Right ventricle myocardium inferior (tissue), 1 donor: ENCODE measurements around the gene EIF5A. TPM values are rescaled to one million over a fixed set of nuclear protein-coding genes. Genes with fewer than 3 reads are reported as not detected.
A peak's percentile ranks its signal among the peaks of the same experiment; 100 is the strongest.
"Not testable (repeated sequence)": the region's sequence is repeated elsewhere in the genome, so short reads cannot be mapped to it uniquely, and the experiment has no call there.

Experiments used
- ATAC-seq: fragments of 200-7000 bp; cut with Tn5 transposase; one replicate; pipeline ENCODE4 v1.9.1; 2020; ENCODE audit warnings: mild to moderate bottlenecking, moderate library complexity
- DNase-seq: peaks from one replicate; pipeline ENCODE4 v3.0.0; 2021; ENCODE audit errors: missing footprints
- intact Hi-C: fragments of 100-400 bp; cut with DNase I; formaldehyde crosslinking; loops from one replicate; pipeline ENCODE4 v1.11.0; 2022
- total RNA-seq: library from RNA; stranded (reverse); fragmentation: NEBNext Ultra II Directional; extraction: Animal tissue kit (Norgen Biotek cat#: 25700); gene quantifications from one replicate; pipeline ENCODE4 v1.2.1, GENCODE V29; 2021
- donor health status: DM: no; HTN: yes; CAD: no; lungs with severe emphysema.

EIF5A gene
- total RNA-seq, 1 donor from 2014 or later: 326 TPM

DNA sequence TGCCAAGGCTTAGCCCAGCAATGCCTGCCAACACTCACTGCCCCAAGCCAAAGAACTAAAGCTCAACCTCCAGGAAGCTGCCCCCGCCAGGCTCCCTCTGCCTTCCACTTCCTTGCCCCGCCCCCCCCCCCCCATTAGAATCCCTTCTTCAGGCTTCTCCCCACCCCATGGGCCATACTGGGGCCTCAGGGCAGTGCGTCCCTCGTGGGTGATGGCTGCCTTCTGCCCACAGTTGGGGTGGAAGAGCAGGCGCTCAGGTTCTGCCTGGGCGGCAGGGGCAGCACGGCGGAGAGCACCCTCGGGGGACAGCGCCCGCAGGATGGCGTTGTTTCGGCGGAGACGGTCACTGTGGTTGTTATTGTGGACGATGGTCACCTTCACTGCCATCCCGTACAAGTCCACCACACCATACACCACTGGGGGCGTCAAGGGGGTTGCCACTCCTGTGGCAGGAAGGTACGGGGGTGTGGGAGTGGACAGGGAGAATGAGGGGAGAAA, 17.7 kb downstream of the EIF5A start:
- no peak for ATAC-seq
- intact Hi-C loops: loop anchor here (10.0 kb wide), 1 partner anchor 260 kb away; the partner anchor contains the start of gene MPDU1
- no peak for DNase-seq

DNA sequence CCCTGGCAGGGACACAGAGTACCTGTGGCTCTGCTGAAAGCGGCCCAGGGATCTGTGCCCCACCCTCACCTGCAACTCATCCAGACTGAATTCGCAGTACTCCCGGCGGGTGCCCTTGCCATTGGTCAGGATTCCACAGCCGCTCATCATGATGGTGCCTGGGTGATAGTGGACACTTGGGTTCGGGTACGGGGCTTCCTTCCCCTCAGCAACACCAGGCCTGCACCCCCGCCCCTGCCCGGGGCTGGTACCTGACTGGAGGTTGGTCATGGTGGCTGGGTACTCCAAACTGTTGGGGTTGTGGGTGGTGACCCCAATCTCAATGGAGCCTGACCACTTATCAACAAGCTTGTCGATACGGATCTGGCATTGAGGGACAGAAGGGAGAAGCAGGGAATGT, 18.8 kb downstream of the EIF5A start:
- DNase-seq (peak; percentile 47), ATAC-seq (no peak)
- intact Hi-C loops: loop anchor here (10.0 kb wide), 1 partner anchor 259 kb away; the partner anchor contains the start of gene MPDU1

DNA sequence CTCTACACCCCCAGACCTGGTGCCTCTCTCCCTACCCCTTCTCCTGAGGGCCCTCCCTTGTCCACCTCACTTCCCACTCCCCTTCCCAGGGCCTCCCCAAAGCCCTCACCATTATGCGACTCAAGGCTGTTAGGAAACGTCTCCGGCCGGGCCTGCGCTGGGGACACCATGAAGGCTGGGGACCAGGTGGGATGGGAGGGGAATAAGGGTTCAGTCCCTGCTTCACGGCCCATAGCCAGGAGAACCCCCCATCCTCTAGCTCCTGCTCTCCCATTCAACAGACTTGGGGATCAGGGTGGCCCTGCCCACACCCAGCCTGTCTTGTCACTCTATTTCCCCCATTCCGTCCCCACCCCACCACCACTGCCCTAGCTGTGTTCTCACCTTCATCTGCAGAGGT, 19.6 kb downstream of the EIF5A start:
- DNase-seq: no peak
- intact Hi-C loops: loop anchor here (10.0 kb wide), 1 partner anchor 258 kb away; the partner anchor contains the start of gene MPDU1
- ATAC-seq: no peak

DNA sequence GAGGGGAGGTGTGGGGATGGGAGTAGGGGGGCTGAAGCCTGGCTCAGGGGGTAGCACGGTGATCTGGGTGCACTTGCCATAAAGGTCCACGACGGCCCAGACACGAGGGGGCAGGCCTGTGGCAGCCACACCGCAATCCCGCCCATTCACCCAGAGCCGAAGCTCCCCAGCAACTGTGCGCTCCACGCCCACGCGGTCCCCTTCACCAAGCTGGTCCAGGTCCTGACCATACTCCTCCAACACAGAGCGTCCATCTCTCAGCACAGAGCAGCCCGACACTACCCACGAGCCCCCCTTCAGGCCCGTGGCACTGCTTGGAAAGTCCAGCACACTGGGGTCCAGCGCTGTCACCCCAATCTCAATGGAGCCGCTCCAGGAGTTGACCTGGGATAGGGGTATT, 20.1 kb downstream of the EIF5A start:
- no peak for DNase-seq
- intact Hi-C loops: loop anchor here (10.0 kb wide), 1 partner anchor 257 kb away; the partner anchor contains the start of gene MPDU1
- ATAC-seq: no peak

DNA sequence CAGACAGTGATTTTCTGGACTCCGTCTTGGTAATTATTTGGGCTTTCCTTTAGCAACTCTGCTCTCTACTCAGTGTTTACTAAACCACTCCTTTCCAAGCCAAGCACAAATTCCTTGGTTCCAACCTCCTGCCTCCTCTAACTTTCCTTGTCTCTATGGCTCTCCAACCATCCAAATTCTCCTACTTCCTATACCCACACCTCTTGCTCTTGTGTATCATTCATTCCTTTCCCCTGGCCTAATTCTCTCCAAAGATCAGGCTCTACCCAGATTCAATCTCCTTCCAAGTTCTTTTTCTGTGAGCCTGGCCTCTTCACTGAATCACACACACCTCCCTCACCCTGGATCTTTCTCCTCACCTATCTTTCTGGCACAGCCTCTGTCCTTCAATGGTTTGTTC, 20.6 kb downstream of the EIF5A start:
- intact Hi-C loops: loop anchor here (10.0 kb wide), 1 partner anchor 257 kb away; the partner anchor contains the start of gene MPDU1
- DNase-seq (no peak), ATAC-seq (no peak)

DNA sequence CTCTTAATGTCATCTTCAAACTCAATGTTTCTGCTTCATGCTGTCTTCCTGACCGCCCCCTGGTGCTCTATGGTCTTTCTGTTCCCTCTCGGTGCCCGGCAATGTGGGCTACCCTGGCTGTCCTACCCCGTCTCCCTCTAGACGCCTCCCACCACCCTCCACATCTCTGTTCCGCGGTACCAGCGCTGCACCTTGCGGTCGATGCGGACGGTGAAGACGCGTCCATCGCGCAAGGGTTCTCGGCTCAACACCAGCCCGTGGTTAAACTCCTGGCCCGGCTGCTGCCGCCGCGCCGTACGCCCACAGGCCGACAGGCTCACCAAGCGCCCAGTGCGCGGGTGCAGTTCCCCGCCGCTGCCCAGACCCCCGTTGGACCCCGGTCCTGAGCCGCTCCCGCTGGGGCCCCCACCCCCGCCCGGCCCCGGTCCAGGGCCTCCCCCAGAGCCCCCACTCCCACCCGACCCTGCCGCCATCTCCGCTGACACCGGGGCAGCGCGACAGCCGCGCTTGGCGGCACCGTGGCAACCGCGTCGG, 21.5 kb downstream of the EIF5A start, which contains the start of gene NEURL4:
Gene NEURL4 (minus strand): TSS at position 496 of the 534 bp plus-strand sequence. CDS start 23 bp downstream, at position 473.
- intact Hi-C loops: loop anchor here (1.0 to 10.0 kb wide), 3 partner anchors 14 to 256 kb away; partner anchors contain the start of genes GPS2 and MPDU1
- ATAC-seq (no peak), DNase-seq (no peak)

DNA sequence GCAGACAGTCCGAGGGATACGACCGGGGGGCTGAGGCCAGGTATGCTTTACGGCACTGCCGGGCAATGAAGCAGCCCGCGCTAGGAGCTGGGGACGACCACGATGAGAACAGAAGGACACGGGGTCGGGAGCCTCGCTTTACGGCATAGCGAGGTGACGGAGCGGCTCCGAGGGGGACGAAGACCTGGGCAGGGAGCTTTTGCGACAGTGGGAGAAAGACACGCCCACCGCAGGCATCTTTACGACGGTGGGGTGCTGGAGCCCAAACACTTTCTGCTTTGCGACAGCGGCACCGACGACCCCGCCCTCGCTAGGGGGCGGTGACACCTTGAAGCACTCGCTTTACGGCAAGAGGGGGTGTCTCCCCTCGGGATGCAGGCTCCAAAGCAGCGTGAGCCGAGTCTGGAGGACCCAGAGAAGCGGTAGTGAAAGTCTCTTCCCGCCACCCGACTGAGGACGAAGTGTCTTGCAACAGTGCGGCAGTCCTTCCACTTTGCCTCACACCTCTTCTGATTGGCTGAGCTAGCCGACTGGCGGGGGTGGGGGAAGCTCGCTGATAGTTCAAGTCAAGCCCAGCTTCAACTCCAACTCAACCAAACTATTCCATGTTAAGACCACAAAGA, 22.1 kb downstream of the EIF5A start:
- intact Hi-C loops: loop anchor here (1.0 to 10.0 kb wide), 3 partner anchors 14 to 255 kb away; partner anchors contain the start of genes GPS2 and MPDU1
- DNase-seq (peak; percentile 99), ATAC-seq (peak; percentile 94)

DNA sequence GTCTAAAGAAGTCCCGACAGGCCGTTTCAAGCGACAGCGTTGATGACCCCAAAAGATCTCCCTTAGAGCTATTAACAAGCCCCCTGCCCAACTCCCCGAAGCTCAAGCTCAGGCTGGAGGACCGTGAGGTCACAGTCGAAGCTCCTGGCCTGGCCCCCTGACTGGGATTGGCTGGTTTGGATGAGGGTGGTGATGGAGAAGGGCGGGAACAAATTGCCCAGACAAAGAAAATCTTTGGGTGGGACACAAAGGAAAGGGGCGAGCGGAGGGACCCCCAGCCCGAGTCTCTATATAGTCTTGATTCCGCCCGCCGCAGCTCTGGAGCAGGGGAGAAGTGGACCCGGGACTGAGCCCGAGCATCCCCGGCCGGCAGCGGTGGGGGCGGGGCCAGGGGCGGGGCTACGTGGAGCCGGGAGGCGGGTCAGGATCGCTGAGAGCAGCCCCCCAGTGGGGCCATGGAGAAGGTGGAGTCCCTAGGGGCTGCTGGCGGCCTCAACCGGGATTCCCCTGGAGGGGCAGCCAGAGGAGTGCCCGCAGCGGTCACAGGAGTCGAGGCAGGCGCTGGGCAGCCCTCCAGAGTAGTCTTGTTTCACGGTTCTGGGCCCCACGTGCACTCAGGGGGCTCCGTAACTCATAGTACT, 22.7 kb downstream of the EIF5A start:
- DNase-seq (peak; percentile 86), ATAC-seq (peak; percentile 70)
- intact Hi-C loops: loop anchor here (1.0 to 10.0 kb wide), 3 partner anchors 15 to 255 kb away; partner anchors contain the start of genes GPS2 and MPDU1

DNA sequence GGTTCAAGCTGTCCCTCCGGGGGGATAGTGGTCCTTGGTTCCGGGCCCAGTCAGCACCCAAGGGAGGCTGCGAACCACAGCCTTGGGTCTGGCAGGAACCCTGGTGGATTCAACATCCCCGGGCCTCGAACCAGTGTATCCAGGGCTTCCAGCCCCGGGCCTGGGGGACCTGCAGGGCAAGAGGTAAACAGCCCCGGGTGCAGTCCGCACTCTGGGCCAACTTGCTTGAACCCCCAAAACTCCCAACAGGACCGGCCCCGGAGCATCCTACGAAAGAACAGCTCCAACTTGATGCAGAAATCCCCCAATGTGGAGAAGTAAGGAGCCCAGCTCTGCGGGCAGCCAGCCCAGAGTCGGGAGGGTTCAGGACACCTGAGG, 23.2 kb downstream of the EIF5A start:
- ATAC-seq (no peak), DNase-seq (no peak)
- intact Hi-C loops: no loop called here

DNA sequence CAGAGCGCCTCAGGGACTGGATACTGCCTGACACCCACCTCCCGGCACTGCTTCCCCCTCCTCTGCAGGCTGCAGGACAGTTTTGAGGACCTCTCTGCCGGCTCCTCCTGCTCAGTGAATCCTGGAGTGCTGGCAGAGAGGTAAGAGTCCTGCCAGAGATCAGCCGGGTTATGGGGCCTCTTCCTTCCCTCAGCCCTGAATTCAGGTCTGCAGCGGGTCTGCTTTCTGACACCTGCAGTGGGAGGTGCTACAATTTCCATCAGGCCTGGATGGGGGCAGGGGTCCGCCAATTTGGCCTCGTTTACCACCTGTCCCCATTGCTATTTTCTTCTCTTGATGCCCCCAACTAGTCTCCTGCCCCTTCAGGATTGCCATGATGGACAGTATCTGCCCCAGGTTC, 24.7 kb downstream of the EIF5A start:
- intact Hi-C loops: no loop called here
- no peak for ATAC-seq
- DNase-seq: no peak

DNA sequence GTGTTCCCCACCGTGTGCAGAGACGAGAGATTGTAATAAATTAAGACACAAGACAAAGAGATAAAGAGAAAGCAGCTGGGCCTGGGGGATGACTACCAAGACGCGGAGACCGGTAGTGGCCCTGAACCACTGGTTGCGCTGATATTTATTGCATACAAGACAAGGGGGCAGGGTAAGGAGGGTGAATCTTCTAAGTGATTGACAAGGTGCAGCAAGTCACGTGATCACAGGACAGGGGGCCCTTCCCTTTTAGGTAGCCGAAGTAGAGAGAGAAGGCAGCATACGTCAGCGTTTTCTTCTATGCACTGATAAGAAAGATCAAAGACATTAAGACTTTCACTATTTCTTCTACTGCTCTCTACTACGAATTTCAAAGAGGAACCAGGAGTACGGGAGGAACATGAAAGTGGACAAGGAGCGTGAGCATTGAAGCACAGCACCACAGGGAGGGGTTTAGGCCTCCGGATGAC, 25.2 kb downstream of the EIF5A start:
- DNase-seq, intact Hi-C loops, ATAC-seq: not testable (repeated sequence)

DNA sequence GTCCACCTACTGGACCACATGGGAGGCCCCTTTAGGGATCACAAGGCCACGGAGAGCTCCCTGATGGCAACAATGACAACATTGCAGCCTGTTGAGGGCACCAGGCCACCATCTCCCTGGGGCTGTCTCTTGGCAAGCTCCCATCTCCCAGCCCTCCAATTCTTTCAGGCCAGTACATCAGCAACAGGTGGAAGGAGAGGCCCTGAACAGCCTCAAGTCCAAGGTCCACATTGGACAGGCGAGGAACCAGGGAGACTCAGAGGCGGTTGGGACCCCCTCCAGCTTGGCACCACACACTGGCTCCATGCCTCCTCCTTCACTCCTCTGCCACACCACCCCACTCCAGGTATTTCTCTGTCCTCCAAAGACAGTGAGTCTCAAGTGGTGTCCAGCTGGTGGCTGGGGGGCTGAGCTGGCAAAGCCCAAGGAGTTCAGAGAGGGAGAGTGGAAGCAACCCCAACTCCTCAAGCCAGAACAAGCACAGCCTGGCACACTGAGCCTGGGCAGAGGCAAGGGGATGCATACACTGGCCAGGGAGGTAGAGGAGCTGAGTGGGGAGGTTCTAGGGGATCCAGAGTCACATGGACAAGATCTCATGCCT, 27.6 kb downstream of the EIF5A start:
- intact Hi-C loops: no loop called here
- peak; percentile 54 for DNase-seq
- no peak for ATAC-seq

DNA sequence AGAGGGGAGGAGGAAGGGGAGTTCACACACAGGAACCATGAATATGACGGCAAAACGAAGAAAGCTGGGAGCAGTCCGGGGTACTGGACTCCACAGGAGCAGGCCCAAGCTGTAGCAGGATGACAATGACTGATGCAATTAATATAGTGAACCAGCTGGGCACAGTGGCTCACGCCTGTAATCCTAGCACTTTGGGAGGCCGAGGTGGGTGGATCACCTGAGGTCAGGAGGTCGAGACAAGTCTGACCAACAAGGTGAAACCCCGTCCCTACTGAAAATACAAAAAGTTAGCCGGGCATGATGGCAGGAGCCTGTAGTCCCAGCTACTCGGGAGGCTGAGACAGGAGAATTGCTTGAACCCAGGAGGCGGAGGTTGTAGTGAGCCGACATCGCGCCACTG, 28.3 kb downstream of the EIF5A start:
- ATAC-seq, intact Hi-C loops: not testable (repeated sequence)
- DNase-seq: peak; percentile 11

DNA sequence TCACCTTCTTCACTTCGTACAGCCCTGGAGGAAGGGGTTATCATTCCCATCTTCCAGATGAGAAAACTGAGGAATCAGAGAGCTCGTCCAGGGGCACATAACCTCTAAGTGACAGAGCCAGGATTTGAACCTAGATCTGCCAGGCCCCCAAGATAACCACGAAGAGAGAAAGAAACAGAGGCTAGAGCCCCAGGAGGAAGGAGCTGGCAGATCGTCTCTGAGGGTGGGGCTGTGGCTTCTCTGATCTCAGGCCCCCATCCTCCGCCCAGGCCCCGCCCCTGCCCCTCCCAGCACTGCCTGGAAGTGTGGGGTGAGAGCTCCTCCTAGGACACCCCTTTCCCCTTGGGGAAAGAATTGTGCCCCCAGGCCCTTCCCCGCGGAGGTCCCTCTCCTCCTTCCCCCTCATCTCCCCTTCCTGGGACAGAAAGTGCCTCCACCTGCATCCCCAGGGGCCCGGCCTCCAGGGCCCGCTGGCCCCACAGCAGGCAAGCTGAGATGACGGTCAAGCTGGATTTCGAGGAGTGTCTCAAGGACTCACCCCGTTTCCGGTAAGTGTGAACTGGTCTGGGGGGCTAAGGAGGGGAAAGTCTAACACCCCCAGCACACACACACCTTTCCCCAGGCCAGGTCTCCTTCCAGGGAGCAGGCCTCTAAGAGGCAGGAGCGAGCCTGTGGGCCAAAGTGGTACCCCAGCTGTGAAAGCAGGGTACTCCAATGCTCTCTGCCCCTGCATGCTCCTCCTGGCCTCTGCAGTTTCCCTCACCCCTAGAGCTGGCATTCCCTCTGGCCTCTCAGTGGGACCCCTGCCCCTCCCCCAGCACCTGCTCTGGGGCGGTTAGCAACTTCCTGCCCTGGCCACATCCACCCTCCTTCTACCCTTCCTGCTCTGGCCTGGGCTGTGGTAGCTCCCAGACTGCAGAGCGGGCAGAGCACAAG, 29.1 kb downstream of the EIF5A start, which contains the start of gene ACAP1:
Gene ACAP1 (plus strand): TSS at position 290 of the 936 bp plus-strand sequence. CDS start 206 bp downstream, at position 496.
- intact Hi-C loops: no loop called here
- DNase-seq (peak; percentile 83), ATAC-seq (peak; percentile 42)

DNA sequence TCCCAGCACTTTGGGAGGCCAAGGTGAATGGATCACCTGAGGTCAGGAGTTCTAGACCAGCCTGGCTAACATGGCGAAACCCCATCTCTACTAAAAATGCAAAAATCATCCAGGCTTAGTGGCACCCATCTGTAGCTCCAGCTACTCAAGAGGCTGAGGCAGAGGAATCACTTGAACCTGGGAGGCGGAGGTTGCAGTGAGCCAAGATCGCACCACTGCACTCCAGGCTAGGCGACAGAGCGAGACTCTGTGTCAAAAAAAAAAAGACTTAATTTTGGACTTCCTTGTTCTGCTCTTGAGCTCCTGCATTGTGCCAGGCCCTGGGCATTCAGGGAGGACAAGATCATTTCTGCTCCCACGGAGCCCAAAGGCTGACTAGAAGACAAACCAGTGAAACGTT, 30.2 kb downstream of the EIF5A start:
- intact Hi-C loops, ATAC-seq: not testable (repeated sequence)
- DNase-seq: peak; percentile 34

DNA sequence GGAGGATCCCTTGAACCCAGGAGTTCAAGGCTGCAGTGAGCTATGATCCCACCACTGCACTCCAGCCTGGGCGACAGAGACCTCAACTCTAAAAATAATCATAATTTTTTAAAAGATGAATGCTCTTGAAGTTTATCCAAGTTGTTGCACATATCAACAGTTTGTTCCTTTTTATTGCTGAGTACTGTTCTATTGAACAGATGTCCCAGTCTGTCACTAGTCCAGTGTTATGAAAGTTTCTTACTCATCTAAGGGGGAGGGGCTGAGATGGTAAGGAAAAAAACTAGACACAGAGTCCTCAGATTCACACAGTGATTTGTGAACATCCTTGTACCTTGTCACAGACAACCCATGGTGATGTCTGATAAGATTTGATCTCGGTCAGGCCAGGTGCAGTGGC, 32.8 kb downstream of the EIF5A start:
- DNase-seq (no peak), ATAC-seq (no peak)
- intact Hi-C loops: no loop called here

DNA sequence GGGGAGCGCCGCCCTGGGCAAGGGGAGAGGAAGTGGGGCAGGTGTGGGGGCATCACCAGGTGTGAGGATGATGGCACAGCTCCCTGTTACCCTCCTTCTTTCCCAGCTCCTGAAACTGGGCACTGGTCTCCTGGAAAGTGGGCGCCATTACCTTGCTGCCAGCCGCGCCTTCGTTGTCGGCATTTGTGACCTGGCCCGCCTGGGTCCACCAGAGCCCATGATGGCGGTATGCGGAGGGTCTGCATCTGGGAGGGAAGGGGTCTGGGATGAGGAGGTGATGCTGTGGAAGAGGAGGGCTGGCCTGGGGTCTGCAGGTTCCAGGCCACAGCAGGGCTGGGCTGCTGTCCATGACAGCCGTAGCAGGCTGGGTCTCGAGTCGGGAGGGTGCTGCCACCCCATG, 34.4 kb downstream of the EIF5A start:
- DNase-seq: no peak
- intact Hi-C loops: no loop called here
- ATAC-seq: no peak

DNA sequence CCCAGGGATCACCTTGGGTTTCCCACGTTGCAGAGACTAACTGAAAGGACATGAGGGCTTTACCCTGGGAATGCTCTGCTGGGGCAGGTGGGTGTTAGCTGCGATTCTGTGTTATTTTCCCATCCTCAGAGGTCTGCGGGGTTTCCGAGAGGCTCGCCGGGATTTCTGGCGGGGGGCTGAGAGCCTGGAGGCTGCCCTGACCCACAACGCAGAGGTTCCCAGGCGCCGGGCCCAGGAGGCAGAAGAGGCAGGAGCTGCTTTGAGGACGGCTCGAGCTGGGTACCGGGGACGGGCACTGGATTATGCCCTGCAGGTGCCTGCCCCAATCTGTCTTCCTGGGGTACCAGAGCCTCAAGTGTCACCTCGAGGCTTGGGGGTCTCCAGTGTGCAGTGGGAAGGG, 35.8 kb downstream of the EIF5A start:
- intact Hi-C loops: no loop called here
- ATAC-seq (no peak), DNase-seq (peak; percentile 22)
